GM06990 (cell line): ENCODE data around the gene NSUN7.
A peak's percentile ranks its signal among the peaks of the same experiment; 100 is the strongest.

Experiments
- DNase-seq: peaks from one replicate; pipeline ENCODE4 v3.0.0-alpha.2; 2011; ENCODE audit not compliant: insufficient read length; ENCODE audit errors: extremely low read depth
- H3K27me3 ChIP-seq: replicated peaks from 2 replicates; pipeline ENCODE4 v1.6.0; 2011; ENCODE audit warnings: low read length; ENCODE audit not compliant: control insufficient read depth, insufficient read depth
- H3K36me3 ChIP-seq: 2 replicates; pipeline ENCODE4 v1.5.1; 2011; ENCODE audit warnings: low read length; ENCODE audit not compliant: control insufficient read depth, insufficient read depth
- H3K4me3 ChIP-seq: replicated peaks from 2 replicates; pipeline ENCODE4 v1.5.1; 2011; ENCODE audit warnings: low read depth, mild to moderate bottlenecking, control low read depth, low read length
- TF ChIP-seq, protein P1 (sequence below): IDR thresholded peaks from 2 replicates; pipeline ENCODE4 v1.5.1; 2011; ENCODE audit warnings: low read length, control low read depth, mild to moderate bottlenecking, inconsistent platforms; ENCODE audit not compliant: insufficient read depth, poor library complexity, severe bottlenecking

The NSUN7 gene

DNA sequence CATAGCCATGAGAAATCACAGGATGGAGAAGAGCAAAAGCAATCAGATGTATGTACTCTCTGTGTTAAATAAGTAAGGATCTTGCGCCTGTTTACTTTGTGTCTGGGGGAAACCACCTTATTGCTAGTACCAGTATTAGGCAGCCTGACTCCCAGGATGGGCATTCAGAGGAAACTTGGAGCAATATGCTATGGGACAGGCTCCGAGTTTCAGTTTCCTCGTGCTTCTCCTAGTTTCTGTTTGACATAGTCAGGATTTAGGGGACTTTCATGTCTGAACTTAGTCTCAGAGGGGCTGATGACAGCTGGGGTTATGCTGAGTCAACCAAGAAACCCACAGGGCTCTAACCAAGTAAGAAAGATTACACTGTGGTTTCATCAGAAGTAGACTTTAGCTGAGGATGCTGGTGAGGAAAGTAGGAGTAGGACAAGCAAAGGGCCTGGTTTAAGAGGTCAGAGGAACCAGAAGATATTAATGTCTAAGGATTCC, 13.5 kb downstream of the NSUN7 start:
- DNase-seq: peak; percentile 73
- H3K36me3 ChIP-seq: no peaks in the 10 kb centered on the region
- H3K27me3 ChIP-seq: no peaks in the 10 kb centered on the region
- TF ChIP-seq, protein P1, sequence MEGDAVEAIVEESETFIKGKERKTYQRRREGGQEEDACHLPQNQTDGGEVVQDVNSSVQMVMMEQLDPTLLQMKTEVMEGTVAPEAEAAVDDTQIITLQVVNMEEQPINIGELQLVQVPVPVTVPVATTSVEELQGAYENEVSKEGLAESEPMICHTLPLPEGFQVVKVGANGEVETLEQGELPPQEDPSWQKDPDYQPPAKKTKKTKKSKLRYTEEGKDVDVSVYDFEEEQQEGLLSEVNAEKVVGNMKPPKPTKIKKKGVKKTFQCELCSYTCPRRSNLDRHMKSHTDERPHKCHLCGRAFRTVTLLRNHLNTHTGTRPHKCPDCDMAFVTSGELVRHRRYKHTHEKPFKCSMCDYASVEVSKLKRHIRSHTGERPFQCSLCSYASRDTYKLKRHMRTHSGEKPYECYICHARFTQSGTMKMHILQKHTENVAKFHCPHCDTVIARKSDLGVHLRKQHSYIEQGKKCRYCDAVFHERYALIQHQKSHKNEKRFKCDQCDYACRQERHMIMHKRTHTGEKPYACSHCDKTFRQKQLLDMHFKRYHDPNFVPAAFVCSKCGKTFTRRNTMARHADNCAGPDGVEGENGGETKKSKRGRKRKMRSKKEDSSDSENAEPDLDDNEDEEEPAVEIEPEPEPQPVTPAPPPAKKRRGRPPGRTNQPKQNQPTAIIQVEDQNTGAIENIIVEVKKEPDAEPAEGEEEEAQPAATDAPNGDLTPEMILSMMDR: no peak
- H3K4me3 ChIP-seq: no peak overlapping the region

DNA sequence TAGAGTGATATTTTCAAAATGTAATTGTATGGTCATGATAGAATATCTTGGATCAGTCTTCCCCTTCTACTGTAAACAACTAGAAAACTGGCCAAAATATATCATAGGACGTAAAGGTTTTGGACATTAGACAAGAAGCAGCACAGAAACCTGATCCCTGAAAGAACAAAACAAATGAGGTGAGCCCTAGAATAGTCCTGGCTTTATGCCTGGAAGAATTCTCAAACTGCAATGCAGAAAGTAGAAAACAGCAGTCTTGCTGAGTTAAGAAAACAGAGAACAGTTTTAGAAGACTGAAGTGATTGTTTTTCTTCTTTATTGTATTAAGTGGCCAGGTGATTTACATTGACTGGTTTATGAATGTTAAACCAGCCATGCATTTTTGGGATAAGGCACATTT, 19.5 kb downstream of the NSUN7 start:
- H3K36me3 ChIP-seq: no peaks in the 10 kb centered on the region
- no peaks in the 10 kb centered on the region for H3K27me3 ChIP-seq
- TF ChIP-seq, protein P1: no peak
- no peak for DNase-seq
- no peak overlapping the region for H3K4me3 ChIP-seq

DNA sequence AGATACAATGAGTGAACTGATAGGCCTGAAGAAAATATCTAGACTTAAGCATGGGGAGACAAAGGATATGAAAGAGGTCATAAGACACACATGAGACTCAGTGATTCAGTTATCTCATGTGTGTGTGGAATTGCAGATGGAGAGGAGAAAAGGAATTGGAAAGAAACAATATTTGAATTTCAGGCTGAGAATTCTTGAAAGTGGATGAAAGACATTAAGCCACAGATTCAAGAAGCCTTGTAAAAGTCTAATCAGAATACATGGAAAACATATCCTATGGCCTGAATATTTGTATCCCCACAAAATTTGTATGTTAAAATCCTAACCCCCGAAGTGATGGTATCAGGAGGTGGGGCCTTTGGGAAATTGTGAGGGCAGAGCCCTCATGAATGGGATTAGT, 28.3 kb downstream of the NSUN7 start:
- TF ChIP-seq, protein P1: no peak
- no peak overlapping the region for H3K4me3 ChIP-seq
- no peak for DNase-seq
- no peaks in the 10 kb centered on the region for H3K36me3 ChIP-seq
- no peaks in the 10 kb centered on the region for H3K27me3 ChIP-seq

DNA sequence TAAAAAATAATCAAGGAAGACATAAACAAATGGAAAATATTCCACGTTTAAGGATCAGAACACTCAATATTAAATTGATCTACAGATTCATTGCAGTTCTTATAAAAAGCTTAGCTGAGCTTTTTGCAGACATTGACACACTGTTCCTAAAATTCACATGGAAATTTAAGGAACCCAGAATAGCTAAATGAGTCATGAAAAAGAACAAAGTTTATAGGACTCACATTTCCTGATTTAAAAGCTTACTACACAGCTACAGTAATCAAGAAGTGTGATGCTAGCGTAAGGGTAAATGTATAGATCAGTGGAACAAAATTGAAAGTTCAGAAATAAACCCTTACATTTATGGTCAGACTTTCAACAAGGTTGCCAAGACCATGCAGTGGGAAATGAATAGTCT, 33.1 kb downstream of the NSUN7 start:
- no peaks in the 10 kb centered on the region for H3K36me3 ChIP-seq
- DNase-seq: no peak
- TF ChIP-seq, protein P1: no peak
- H3K4me3 ChIP-seq: no peak overlapping the region
- H3K27me3 ChIP-seq: no peaks in the 10 kb centered on the region

DNA sequence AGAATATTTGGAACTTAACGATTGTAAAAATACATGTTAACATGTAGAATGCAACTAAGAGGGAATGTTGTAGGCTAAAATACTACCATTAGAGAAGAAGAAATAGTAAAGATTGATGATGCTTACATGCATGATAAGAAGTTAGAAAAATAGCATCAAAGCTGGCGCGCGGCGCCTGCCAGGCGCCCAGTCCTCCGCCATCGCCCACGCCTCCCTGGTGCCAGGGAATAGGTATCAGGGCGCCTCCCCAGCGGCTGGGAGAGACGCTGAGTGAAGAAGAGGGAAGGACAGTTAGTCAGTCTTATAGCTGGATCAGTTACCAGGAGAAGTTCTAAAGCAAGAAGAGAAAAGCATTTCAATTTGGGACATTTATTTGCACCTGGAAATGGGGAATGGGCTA, 36.0 kb downstream of the NSUN7 start:
- no peak for DNase-seq
- Histone ChIP-seq H3K36me3 (no peaks in the 10 kb centered on the region), H3K4me3 (no peak overlapping the region), H3K27me3 (no peaks in the 10 kb centered on the region)
- TF ChIP-seq, protein P1: no peak

DNA sequence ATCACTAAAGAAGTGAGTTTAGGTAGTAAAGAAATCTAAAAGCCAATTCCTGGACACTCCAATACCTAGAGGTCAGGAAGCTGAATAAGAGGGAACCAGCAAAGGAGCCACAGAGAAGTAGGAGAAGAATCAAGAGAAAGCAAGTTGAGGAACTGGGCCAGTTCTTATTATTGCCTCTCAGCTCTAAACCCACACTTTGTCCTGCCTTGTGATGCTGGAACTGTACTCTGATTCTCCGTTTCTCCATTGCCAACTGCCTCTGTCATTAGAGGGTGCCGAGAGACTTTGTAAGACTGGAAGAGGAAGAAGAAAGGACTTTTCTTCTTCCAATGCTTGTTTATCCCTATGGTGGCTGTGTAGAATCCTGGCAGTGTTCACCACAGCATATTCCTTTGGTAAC, 38.6 kb downstream of the NSUN7 start:
- no peak for DNase-seq
- Histone ChIP-seq H3K36me3 (no peaks in the 10 kb centered on the region), H3K27me3 (no peaks in the 10 kb centered on the region), H3K4me3 (no peak overlapping the region)
- TF ChIP-seq, protein P1: no peak
